RWPE2 (cell line): ENCODE data around the gene TMUB1.

ENCODE experiments used
- ATAC-seq: fragments of 200-7000 bp; cut with Tn5 transposase; 3 replicates; pipeline ENCODE4 v1.9.1; 2021; ENCODE audit warnings: low read depth
- DNase-seq: peaks from one replicate; pipeline ENCODE4 v3.0.0-alpha.2; 2020; ENCODE audit warnings: low spot score
- H3K27ac ChIP-seq: fragments of 450-650 bp; 2 replicates; pipeline ENCODE4 v1.5.1; 2017; ENCODE audit warnings: mild to moderate bottlenecking; ENCODE audit not compliant: poor library complexity, severe bottlenecking
- H3K27me3 ChIP-seq: fragments of 250-450 bp; sonication (Bioruptor Pico); 2 replicates; pipeline ENCODE4 v1.5.1; 2021; ENCODE audit warnings: mild to moderate bottlenecking, moderate library complexity; ENCODE audit not compliant: insufficient read depth, poor library complexity, severe bottlenecking
- H3K36me3 ChIP-seq: fragments of 250-450 bp; sonication (Bioruptor Pico); 2 replicates; pipeline ENCODE4 v1.5.1; 2020; ENCODE audit warnings: low read depth, mild to moderate bottlenecking, moderate library complexity
- H3K4me1 ChIP-seq: fragments of 250-450 bp; sonication (Bioruptor Pico); 2 replicates; pipeline ENCODE4 v1.5.1; 2021; ENCODE audit warnings: mild to moderate bottlenecking, moderate library complexity; ENCODE audit not compliant: insufficient read depth, poor library complexity, severe bottlenecking
- H3K4me3 ChIP-seq: fragments of 250-450 bp; sonication (Bioruptor Pico); 2 replicates; pipeline ENCODE4 v1.5.1; 2021; ENCODE audit warnings: mild to moderate bottlenecking, moderate library complexity; ENCODE audit not compliant: severe bottlenecking
- H3K9me3 ChIP-seq: fragments of 250-450 bp; sonication (Bioruptor Pico); 2 replicates; pipeline ENCODE4 v1.5.1; 2021; ENCODE audit warnings: mild to moderate bottlenecking, moderate library complexity; ENCODE audit not compliant: severe bottlenecking
- CTCF ChIP-seq: fragments of 450-650 bp; IDR thresholded peaks from one replicate; pipeline ENCODE4 v1.5.1; 2017; ENCODE audit warnings: mild to moderate bottlenecking, moderate library complexity; ENCODE audit not compliant: poor library complexity, severe bottlenecking

TMUB1 gene

DNA sequence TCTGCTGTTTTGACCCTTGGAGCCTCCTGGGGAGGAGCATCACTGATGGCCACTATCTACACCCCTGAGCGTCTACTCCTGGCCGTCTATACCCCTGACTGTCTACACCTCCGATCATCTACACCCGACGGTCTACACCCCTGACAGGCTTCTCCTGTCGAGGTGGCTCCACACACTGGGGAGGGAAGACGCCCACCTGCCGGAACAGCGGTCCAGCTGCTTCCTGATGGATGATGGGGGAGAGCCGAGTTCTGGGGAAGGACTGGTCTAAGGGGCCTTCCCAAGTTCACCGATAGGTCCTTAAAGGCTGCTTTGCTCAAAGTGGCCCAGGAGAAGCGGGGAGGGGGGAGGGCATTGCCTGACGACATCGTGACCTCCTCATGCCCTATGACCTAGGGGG, 44.9 kb upstream of the TMUB1 start:
- DNase-seq (no peak), ATAC-seq (no peak)
- no peak overlapping the region for H3K4me3 ChIP-seq
- no peaks in the 10 kb centered on the region for H3K27me3 ChIP-seq
- no peaks in the 10 kb centered on the region for H3K9me3 ChIP-seq
- H3K36me3 ChIP-seq, result peaks cover 66% of the 10 kb centered on the region
- H3K4me1 ChIP-seq, result no peaks in the 10 kb centered on the region
- H3K27ac ChIP-seq, result no peak overlapping the region
- no peak for TF ChIP-seq CTCF

DNA sequence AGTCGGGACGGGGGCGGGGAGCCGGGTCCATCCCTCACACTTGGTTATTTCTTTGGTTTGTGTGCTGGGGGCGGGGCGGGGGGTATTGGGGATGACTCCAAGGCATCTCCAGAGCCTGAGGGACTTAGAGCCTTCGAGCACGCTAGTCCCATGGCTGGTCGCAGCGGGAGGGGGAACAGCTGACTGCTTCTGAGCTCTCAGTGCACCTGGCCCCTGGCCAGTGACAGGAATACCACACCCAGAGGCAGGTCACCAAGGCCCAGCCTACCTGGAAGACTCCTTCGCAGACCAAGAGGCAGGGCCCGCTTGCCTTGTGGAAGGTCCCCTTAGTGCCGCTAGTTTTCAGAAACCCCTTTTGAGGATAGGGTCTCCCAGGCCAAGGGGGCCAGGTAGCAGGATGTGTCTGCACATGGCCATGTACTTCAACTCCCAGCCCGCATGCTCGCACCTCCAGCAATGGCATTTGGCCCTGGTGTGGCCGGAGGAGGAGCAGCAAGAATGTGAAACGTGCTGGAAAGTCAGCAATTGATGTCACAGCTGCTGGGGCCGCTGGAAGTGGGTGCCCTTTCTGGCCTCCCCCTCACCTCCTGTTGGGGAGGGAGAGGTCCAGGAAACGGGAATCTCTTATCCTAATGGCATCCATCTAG, 43.3 kb upstream of the TMUB1 start:
- Histone ChIP-seq H3K27me3 (no peaks in the 10 kb centered on the region), H3K27ac (no peak overlapping the region), H3K4me1 (no peaks in the 10 kb centered on the region), H3K9me3 (no peaks in the 10 kb centered on the region), H3K4me3 (no peak overlapping the region), H3K36me3 (peaks cover 65% of the 10 kb centered on the region)
- TF ChIP-seq CTCF, result no peak
- ATAC-seq (no peak), DNase-seq (no peak)

DNA sequence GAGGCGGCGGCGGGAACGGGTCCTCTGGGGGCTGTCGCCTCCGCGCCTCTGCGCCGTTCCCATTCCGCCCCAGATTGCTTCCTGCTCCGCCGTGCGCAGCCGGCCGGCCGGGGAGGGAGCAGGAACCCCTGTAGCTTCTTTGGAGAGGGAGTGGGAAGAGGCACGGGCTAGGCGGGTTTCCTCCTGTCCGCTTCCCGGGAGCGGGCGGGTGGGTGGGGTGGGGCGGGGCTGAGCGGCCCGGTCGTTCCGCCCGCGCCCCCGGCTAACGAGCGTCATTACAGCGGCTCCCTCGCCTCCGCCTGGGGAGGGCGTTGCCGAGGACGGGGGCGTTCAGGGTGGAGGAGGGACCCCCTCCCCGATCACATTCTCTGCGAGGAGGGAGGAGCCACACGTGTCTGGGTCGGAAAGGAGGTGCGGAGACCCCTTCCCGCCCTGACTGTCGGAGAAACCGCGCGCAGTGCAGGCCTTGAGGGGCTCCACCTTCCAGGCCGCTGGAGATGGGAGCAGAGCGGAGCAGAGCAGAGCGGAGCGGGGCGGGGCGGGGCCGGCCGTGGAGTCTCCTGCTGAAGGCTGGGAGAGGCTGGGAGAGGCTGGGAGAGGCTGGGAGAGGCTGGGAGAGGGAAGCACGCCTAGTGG, 42.7 kb upstream of the TMUB1 start:
- Histone ChIP-seq H3K27me3 (no peaks in the 10 kb centered on the region), H3K4me3 (no peak overlapping the region), H3K27ac (no peak overlapping the region), H3K36me3 (peaks cover 63% of the 10 kb centered on the region), H3K4me1 (no peaks in the 10 kb centered on the region), H3K9me3 (no peaks in the 10 kb centered on the region)
- no peak for TF ChIP-seq CTCF
- ATAC-seq (no peak), DNase-seq (no peak)

DNA sequence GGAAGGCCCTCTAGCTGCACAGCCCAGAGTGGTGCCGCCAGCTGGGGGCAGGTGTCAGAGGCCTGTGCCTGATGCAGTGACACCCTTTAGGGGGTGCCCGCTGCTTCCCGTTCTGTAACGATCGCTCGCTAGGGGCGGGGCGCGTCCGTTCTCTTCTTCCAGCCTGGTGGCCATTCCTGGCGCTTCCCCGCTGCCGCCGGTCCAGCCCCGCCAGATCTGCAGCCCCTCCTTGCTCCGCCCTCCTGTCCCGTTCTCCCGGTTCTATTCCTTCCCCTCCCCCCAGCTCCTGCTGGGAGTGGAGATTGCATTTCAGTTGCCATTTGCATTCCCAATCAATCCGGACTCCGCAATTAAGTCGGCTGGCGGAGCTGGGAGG, 42.2 kb upstream of the TMUB1 start:
- no peaks in the 10 kb centered on the region for H3K27me3 ChIP-seq
- no peak overlapping the region for H3K4me3 ChIP-seq
- H3K27ac ChIP-seq, result no peak overlapping the region
- DNase-seq (no peak), ATAC-seq (no peak)
- no peak for TF ChIP-seq CTCF
- no peaks in the 10 kb centered on the region for H3K9me3 ChIP-seq
- H3K36me3 ChIP-seq, result peaks cover 63% of the 10 kb centered on the region
- no peaks in the 10 kb centered on the region for H3K4me1 ChIP-seq

DNA sequence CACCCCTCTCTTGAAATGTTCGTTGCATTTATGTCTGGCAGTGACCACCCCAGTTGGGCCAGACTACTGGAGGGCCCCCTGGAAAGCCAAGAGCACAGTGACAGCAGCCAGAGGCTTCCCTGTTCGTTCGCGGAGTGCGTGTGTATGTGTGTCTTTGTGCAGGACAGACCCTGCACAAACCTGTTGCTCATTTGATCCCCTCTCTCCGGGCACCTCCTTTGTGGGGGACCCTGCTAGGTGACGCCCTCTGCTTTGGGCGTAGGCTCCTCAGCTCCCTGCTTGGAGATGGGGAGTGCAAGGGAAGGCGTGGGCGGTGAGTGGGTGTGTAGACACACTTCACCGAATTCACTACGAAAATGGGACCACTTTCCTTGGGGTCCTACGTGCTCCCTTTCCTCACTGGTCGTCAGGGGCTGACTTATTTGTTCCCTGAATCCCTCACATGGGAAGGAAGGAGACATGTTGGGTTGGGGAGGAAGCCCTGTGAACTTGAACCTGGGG, 41.7 kb upstream of the TMUB1 start:
- no peaks in the 10 kb centered on the region for H3K9me3 ChIP-seq
- H3K27ac ChIP-seq, result no peak overlapping the region
- no peak overlapping the region for H3K4me3 ChIP-seq
- DNase-seq (no peak), ATAC-seq (no peak)
- H3K27me3 ChIP-seq, result no peaks in the 10 kb centered on the region
- no peak for TF ChIP-seq CTCF
- no peaks in the 10 kb centered on the region for H3K4me1 ChIP-seq
- H3K36me3 ChIP-seq, result peaks cover 63% of the 10 kb centered on the region
